Measurements from ENCODE around the gene GOLGA7B.

The GOLGA7B gene

GRCh38 chr10:97888134-97888533 lies 38.5 kb downstream of the GOLGA7B start:
- no peak overlapping the region for H3K4me3 ChIP-seq (ENCODE audit: low read depth, low read length)
- TF ChIP-seq CTCF (IDR thresholded peaks at IDR 0.05; ENCODE audit: insufficient read depth, low read length, missing control alignments) = no peak
- no peak for DNase-seq (ENCODE audit: low read depth, low spot score)
- POLR2A ChIA-PET = no interaction called here
- CTCF ChIA-PET = interaction anchor here (1.0 kb wide), 1 partner anchor 19 kb away, joined by 3 read pairs; no protein-coding TSS in a partner anchor

DNA sequence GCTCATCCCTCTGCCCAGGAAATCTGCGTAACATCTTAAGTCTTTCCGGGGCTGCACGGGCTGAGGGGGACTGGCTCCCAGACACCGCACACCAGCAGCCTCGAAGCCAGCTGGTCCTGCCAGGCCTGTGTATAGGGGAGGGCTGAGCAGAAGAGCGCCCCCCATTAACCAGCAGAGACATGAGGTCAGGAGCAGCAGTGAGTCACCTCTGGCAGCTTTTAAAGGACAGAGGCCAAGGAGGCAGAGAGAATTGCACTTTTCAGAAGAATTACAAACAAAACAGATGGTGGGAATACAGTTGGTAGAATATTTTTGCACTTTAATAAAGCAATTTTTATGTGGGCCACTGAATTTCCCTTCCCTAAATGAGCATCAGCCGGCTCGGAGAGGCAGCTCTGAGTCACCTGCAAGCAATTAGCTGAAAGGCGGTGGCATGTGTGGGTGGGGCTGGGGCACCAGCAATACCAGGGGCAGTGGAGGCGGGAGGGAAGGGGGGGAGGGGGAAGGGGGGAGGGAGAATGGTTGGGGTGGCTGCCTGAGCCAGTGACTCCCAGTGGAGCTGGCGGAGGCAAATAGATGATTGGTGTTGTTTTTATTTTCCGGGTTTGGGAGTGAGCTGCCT lies 39.1 kb downstream of the GOLGA7B start:
- DNase-seq (ENCODE audit: low read depth, low spot score) = no peak
- no peak overlapping the region for H3K4me3 ChIP-seq (ENCODE audit: low read depth, low read length)
- CTCF ChIA-PET = interaction anchor here (1.0 kb wide), 1 partner anchor 18 kb away, joined by 3 read pairs; no protein-coding TSS in a partner anchor
- TF ChIP-seq CTCF (IDR thresholded peaks at IDR 0.05; ENCODE audit: insufficient read depth, low read length, missing control alignments) = no peak
- POLR2A ChIA-PET = no interaction called here

GRCh38 chr10:97889461-97890265 lies 40.0 kb downstream of the GOLGA7B start:
- ChIA-PET POLR2A (no interaction called here), CTCF (no interaction called here)
- DNase-seq (ENCODE audit: low read depth, low spot score) = no peak

DNA sequence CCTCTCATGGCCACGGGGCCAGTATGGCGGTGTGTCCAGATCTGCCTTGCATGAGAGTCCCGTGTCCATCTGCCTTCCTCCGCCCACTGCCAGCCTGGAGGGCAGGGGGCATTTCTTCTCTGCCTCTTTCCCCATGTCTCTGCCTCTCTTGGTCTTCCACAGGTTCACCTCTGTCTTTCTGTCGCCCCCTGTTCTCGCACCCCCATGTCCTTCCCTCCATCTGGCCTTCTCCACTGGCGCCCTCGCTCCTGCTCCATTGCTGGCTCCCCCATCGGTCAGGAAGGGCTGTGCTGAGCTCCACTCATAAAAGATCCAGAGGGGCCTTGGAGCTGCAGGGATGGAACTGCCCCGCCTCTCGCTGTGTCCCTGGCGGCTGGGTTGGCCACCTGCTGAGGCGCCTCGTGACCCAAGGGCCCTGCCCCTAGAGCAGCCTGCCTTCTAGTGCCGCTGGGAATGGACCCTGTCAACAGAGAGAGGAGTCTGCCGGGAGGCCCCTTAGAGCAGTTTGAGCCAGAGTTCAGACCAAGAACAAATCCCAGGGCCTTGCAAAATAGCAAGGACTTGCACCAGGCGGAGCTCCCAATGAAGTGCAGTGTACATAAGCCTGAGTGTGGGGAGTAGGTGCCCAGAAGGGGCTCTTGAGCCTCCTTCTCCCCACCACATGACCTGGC lies 42.0 kb downstream of the GOLGA7B start:
- TF ChIP-seq CTCF (IDR thresholded peaks at IDR 0.05; ENCODE audit: insufficient read depth, low read length, missing control alignments) = no peak

More at GRCh38 chr10:97889461-97890265, 40.0 kb downstream of the GOLGA7B start:
- TF ChIP-seq CTCF (IDR thresholded peaks at IDR 0.05; ENCODE audit: insufficient read depth, low read length, missing control alignments) = no peak
- H3K4me3 ChIP-seq (ENCODE audit: low read depth, low read length) = no peak overlapping the region

DNA sequence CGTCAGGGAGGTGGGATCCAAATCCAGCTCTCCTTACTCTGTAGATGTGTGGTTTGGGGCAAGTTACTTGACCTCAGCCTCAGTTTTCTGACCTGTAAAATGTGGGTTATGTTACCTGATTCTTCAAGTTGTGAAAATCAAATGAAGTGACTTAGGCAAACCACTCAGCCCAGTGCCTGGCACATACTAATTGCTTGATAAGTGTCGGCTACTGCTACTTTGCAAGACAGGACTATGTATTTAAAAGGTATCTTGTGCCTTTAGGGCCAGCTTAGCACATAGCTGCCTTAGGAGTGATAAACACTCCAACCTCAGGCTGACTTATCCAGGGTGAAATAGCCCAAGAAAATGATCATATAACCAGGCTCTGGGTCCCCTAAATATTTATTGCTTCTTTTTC lies 42.9 kb downstream of the GOLGA7B start:
- no peak overlapping the region for H3K4me3 ChIP-seq (ENCODE audit: low read depth, low read length)
- no peak for TF ChIP-seq CTCF (IDR thresholded peaks at IDR 0.05; ENCODE audit: insufficient read depth, low read length, missing control alignments)
- ChIA-PET POLR2A (no interaction called here), CTCF (interaction anchor here (1.8 kb wide), 1 partner anchor 22 kb away, joined by 4 read pairs; no protein-coding TSS in a partner anchor)
- DNase-seq (ENCODE audit: low read depth, low spot score) = no peak

More for the DNA sequence above, 42.0 kb downstream of the GOLGA7B start:
- no peak overlapping the region for H3K4me3 ChIP-seq (ENCODE audit: low read depth, low read length)
- ChIA-PET POLR2A (no interaction called here), CTCF (interaction anchor here (1.8 kb wide), 1 partner anchor 23 kb away, joined by 4 read pairs; no protein-coding TSS in a partner anchor)
- DNase-seq (ENCODE audit: low read depth, low spot score) = no peak

GRCh38 chr10:97892939-97893338 lies 43.3 kb downstream of the GOLGA7B start:
- ChIA-PET POLR2A (no interaction called here), CTCF (no interaction called here)
- DNase-seq (ENCODE audit: low read depth, low spot score) = no peak
- no peak for TF ChIP-seq CTCF (IDR thresholded peaks at IDR 0.05; ENCODE audit: insufficient read depth, low read length, missing control alignments)
- no peak overlapping the region for H3K4me3 ChIP-seq (ENCODE audit: low read depth, low read length)
